Spleen (tissue), 11 donors: ENCODE results near the gene WNT11. TPM values are rescaled to one million over a fixed set of nuclear protein-coding genes. Genes with fewer than 3 reads are reported as not detected.
A peak's percentile ranks its signal among the peaks of the same experiment; 100 is the strongest.

Experiments used
- DNase-seq: peaks from one replicate; pipeline ENCODE4 v3.0.0-alpha.2; 2020
- H3K27ac ChIP-seq, 8 donors: fragments of 200-600 bp; sonication (generic) in 7 of 8; 1 replicate in 4 of 8; 2 replicates in 4 of 8; pipeline versions ENCODE4 v1.5.0 to v1.8.0; 2016 to 2021; ENCODE audit warnings: inconsistent platforms in 4 of 8, mild to moderate bottlenecking in 4 of 8, moderate library complexity in 1 of 8
- H3K27me3 ChIP-seq, 7 donors: fragments of 200-600 bp; sonication (generic) in 6 of 7; replicated peaks in 1 of 7; 1 replicate in 4 of 7; 2 replicates in 3 of 7; pipeline versions ENCODE4 v1.5.0 to v1.8.0; 2016 to 2021; ENCODE audit warnings: inconsistent platforms in 3 of 7, mild to moderate bottlenecking in 1 of 7
- H3K36me3 ChIP-seq, 6 donors: fragments of 200-600 bp; sonication (generic) in 5 of 6; 1 replicate in 4 of 6; 2 replicates in 2 of 6; pipeline versions ENCODE4 v1.5.0 to v1.8.0; 2016 to 2021; ENCODE audit warnings: inconsistent platforms in 2 of 6
- H3K4me1 ChIP-seq, 6 donors: fragments of 200-600 bp; sonication (generic) in 5 of 6; 1 replicate in 3 of 6; 2 replicates in 3 of 6; pipeline versions ENCODE4 v1.5.0 to v1.8.0; 2016 to 2021; ENCODE audit warnings: inconsistent platforms in 3 of 6
- H3K4me3 ChIP-seq, 8 donors: fragments of 200-600 bp; sonication (generic) in 7 of 8; 1 replicate in 4 of 8; 2 replicates in 4 of 8; pipeline versions ENCODE4 v1.5.0 to v1.8.0; 2016 to 2021; ENCODE audit warnings: inconsistent platforms in 4 of 8, mild to moderate bottlenecking in 4 of 8, moderate library complexity in 2 of 8
- H3K9me3 ChIP-seq, 8 donors: fragments of 200-600 bp; sonication (generic) in 7 of 8; 1 replicate in 4 of 8; 2 replicates in 4 of 8; pipeline versions ENCODE4 v1.5.0 to v1.8.0; 2016 to 2021; ENCODE audit warnings: inconsistent platforms in 4 of 8
- CTCF ChIP-seq, 11 experiments: fragments of 200-600 bp in 7 of 11; fragments of 450-650 bp in 4 of 11; sonication (generic) in 4 of 11; IDR thresholded peaks in 8 of 11; conservative IDR thresholded peaks in 3 of 11; 1 replicate in 7 of 11; 2 replicates in 4 of 11; pipeline versions ENCODE4 v1.4.0 to v1.8.0; 2016 to 2021; ENCODE audit warnings: antibody characterized with exemption in 11 of 11, inconsistent platforms in 4 of 11, mild to moderate bottlenecking in 1 of 11
- POLR2A ChIP-seq, 3 donors: fragments of 450-650 bp; IDR thresholded peaks; one replicate each; pipeline ENCODE4 v1.5.1; 2017; ENCODE audit warnings: antibody characterized with exemption in 3 of 3, mild to moderate bottlenecking in 1 of 3
- POLR2AphosphoS5 ChIP-seq, 3 donors: sonication (generic); formaldehyde crosslinking; IDR thresholded peaks; one replicate each; pipeline ENCODE4 v1.5.1; 2017; ENCODE audit warnings: antibody characterized with exemption in 3 of 3
- WGBS, 5 donors: extraction: QIAGEN DNeasy Blood & Tissue Kit in 3 of 5; methylation state at CpG; one replicate each; pipeline versions ENCODE4 v1.1.5 to v1.1.7; 2013 to 2018; 5-methylcytosine and 5-hydroxymethylcytosine counted together
- intact Hi-C: fragments of 100-400 bp; cut with DNase I; formaldehyde crosslinking; loops from one replicate; pipeline ENCODE4 v1.15.0; 2023; ENCODE audit warnings: low total_unique reads
- polyA plus RNA-seq, 3 donors: library from polyadenylated mRNA; stranded (reverse); fragments of 200-250 nt; gene quantifications; one replicate each; pipeline ENCODE4 v1.2.1, GENCODE V29; 2013
- total RNA-seq, 7 donors: library from RNA; depleted of rRNA in 3 of 7; stranded (reverse); fragments of >200 nt in 3 of 7; fragmentation: NEBNext Ultra II Directional in 4 of 7; extraction: Animal tissue kit (Norgen Biotek cat#: 25700) in 4 of 7; gene quantifications; one replicate each; pipeline versions ENCODE4 v1.1.0 to v1.2.1, GENCODE V29; 2016 to 2021
- donor health status: healthy with polysubstance abuse.
- donor health status: DM: no; HTN: no; CAD: no; lungs with moderate emphysema.
- donor health status: DM: no; HTN: no; CAD: no.
- donor health status: Bipolar disorder and iron deficiency.
- donor health status: healthy.
- donor health status: DM: no; HTN: no; CAD: no.
- donor health status: DM: yes; HTN: yes; CAD: no.

The WNT11 gene
- total and polyA plus RNA-seq, 10 donors = 0.09 to 4.2 (median 1.6) TPM

- WGBS, 5 donors = 89 to 96% (median 92%) methylated on average over 5 to 6 of the region's 6 CpGs
- Histone ChIP-seq H3K27me3 (peaks cover 0 to 7% (median 0%) of the 10 kb centered on the region in 7 donors), H3K4me3 (no peak overlapping the region), H3K27ac (no peak overlapping the region), H3K4me1 (peaks cover 0 to 9% (median 0%) of the 10 kb centered on the region in 6 donors), H3K36me3 (no peaks in the 10 kb centered on the region), H3K9me3 (peaks cover 0 to 19% (median 15%) of the 10 kb centered on the region in 8 donors)
- intact Hi-C loops = no loop called here
- DNase-seq = no peak
- TF ChIP-seq CTCF (IDR thresholded peaks at IDR 0.05 in 8 of 11, conservative IDR thresholded peaks at IDR 0.05 in 3 of 11) (no peak), POLR2AphosphoS5 (IDR thresholded peaks at IDR 0.05) (no peak), POLR2A (IDR thresholded peaks at IDR 0.05) (no peak)
Observed at GRCh38 chr11:76247091-76247490, 40.8 kb upstream of the WNT11 start.

GRCh38 chr11:76246271-76246933, 40.1 kb upstream of the WNT11 start:
- DNase-seq = peak; percentile 59
- WGBS, 5 donors = 85 to 97% (median 93%) methylated on average over 10 to 11 of the region's 11 CpGs
- no peak for TF ChIP-seq CTCF (IDR thresholded peaks at IDR 0.05 in 8 of 11, conservative IDR thresholded peaks at IDR 0.05 in 3 of 11)
- no peak for TF ChIP-seq POLR2A (IDR thresholded peaks at IDR 0.05)
- no peak for TF ChIP-seq POLR2AphosphoS5 (IDR thresholded peaks at IDR 0.05)
- Histone ChIP-seq H3K27me3 (peaks cover 0 to 7% (median 0%) of the 10 kb centered on the region in 7 donors), H3K36me3 (no peaks in the 10 kb centered on the region), H3K27ac (no peak overlapping the region), H3K9me3 (peaks cover 0 to 18% (median 15%) of the 10 kb centered on the region in 8 donors), H3K4me1 (peaks cover 0 to 4% (median 0%) of the 10 kb centered on the region in 6 donors), H3K4me3 (no peak overlapping the region)
- intact Hi-C loops = no loop called here

DNA sequence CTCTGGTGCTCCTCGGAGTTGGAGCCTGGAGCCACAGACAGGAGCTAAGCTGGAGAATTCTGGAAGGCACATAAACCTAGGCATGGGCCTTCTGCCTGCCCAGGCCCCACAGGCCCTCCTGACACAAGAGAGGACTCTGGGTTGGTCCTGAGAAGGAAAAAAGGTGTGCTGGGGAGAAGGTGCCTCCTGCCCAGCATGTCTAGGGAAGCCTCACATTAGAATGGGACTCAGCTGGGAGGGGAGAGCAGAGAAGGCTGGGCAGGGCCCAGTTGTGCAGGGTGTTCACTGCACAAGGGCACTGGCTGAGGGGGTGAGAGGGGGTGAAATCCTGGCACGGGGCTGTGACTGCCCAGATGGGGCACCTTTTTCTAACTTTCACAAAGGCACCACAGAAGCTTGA, 39.4 kb upstream of the WNT11 start:
- Histone ChIP-seq H3K4me3 (no peak overlapping the region), H3K9me3 (peaks cover 0 to 11% (median 9%) of the 10 kb centered on the region in 8 donors), H3K4me1 (no peaks in the 10 kb centered on the region), H3K27me3 (peaks cover 0 to 7% (median 0%) of the 10 kb centered on the region in 7 donors), H3K36me3 (no peaks in the 10 kb centered on the region), H3K27ac (no peak overlapping the region)
- TF ChIP-seq CTCF (IDR thresholded peaks at IDR 0.05 in 8 of 11, conservative IDR thresholded peaks at IDR 0.05 in 3 of 11) (no peak), POLR2AphosphoS5 (IDR thresholded peaks at IDR 0.05) (no peak), POLR2A (IDR thresholded peaks at IDR 0.05) (no peak)
- peak; percentile 44 for DNase-seq
- intact Hi-C loops = no loop called here
- WGBS, 5 donors = 63 to 94% (median 89%) methylated on average over 2 of the region's 2 CpGs

DNA sequence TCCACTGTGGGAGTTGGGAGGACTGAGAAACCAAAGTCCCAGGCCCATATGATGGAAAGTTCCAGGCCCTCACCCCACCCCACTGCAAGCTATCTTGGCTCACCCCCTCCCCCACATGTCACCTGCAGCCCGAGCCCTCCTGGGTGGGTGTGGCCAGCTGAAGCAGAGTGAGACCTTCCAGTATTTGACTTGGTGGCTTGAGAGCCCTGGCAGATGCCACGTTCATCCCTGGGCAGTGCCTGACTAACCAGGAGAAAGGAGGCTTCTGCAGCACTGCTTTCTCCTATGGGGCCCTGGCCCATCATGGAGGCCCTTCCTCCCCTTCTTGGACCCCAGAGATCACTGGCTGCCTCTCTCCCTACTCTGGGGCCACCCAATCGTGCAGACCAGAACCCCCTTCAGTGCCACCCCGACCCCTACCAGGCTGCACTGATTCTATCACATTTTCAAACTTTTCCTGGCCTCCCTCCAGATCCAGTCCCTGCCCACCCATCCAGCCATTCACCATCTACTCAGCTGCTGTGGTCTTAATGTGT, 38.1 kb upstream of the WNT11 start:
- intact Hi-C loops = no loop called here
- peak; percentile 36 for DNase-seq
- H3K4me3 ChIP-seq = no peak overlapping the region
- no peaks in the 10 kb centered on the region for H3K36me3 ChIP-seq
- H3K27ac ChIP-seq = no peak overlapping the region
- H3K9me3 ChIP-seq = no peaks in the 10 kb centered on the region
- WGBS, 5 donors = 68 to 89% (median 79%) methylated on average over 4 of the region's 4 CpGs
- H3K27me3 ChIP-seq = peaks cover 0 to 7% (median 0%) of the 10 kb centered on the region in 7 donors
- no peaks in the 10 kb centered on the region for H3K4me1 ChIP-seq
- TF ChIP-seq POLR2A (IDR thresholded peaks at IDR 0.05) (no peak), POLR2AphosphoS5 (IDR thresholded peaks at IDR 0.05) (no peak), CTCF (IDR thresholded peaks at IDR 0.05 in 8 of 11, conservative IDR thresholded peaks at IDR 0.05 in 3 of 11) (no peak)
